ENCODE results near the gene ANGEL2.

The ANGEL2 gene

GRCh38 chr1:213015099-213016050 lies at the start of gene ANGEL2:
ANGEL2 (minus strand) TSS chr1:213015867; CDS start chr1:213015671, 196 bp downstream.
- no peak for TF ChIP-seq CTCF (conservative IDR thresholded peaks at IDR 0.05; ENCODE audit: low read length)
- no peak for TF ChIP-seq EZH2phosphoT487 (IDR thresholded peaks at IDR 0.05; ENCODE audit: borderline replicate concordance)
- H2AFZ ChIP-seq (ENCODE audit: low read length): peak within 1 kb of the TSS; percentile 90
- peak within 1 kb of the TSS; percentile 85 for H3K9ac ChIP-seq (ENCODE audit: low read depth, low read length, poor library complexity, severe bottlenecking)
- H3K4me1 ChIP-seq (ENCODE audit: insufficient read depth, low read length, poor library complexity, severe bottlenecking): peaks cover 42% of the 10 kb centered on the region
- H3K9me2 ChIP-seq (replicated peaks; ENCODE audit: low read depth, low read length): no peaks in the 10 kb centered on the region
- H3K79me2 ChIP-seq (ENCODE audit: insufficient read depth, low read length): peaks cover 34% of the 10 kb centered on the region
- peaks cover 13% of the 10 kb centered on the region for H3K27me3 ChIP-seq (ENCODE audit: insufficient read depth, low read length, poor library complexity, severe bottlenecking)
- no peaks in the 10 kb centered on the region for H3F3A ChIP-seq (ENCODE audit: low read depth)
- H3K36me3 ChIP-seq (ENCODE audit: insufficient read depth, low read length): no peaks in the 10 kb centered on the region
- H3K9me3 ChIP-seq (ENCODE audit: insufficient read depth, low read depth, low read length): no peaks in the 10 kb centered on the region
- H4K20me1 ChIP-seq (ENCODE audit: insufficient read depth, low read length, poor library complexity, severe bottlenecking): peaks cover 10% of the 10 kb centered on the region
- peak within 1 kb of the TSS; percentile 86 for H3K4me3 ChIP-seq (ENCODE audit: low read length, poor library complexity, severe bottlenecking)
- H3K4me2 ChIP-seq (ENCODE audit: low read depth, low read length, poor library complexity, severe bottlenecking): peak within 1 kb of the TSS; percentile 75

- no peaks in the 10 kb centered on the region for H4K20me1 ChIP-seq (ENCODE audit: insufficient read depth, low read length, poor library complexity, severe bottlenecking)
- no peaks in the 10 kb centered on the region for H3K9me2 ChIP-seq (replicated peaks; ENCODE audit: low read depth, low read length)
- TF ChIP-seq CTCF (conservative IDR thresholded peaks at IDR 0.05; ENCODE audit: low read length) (peak; percentile 41; the same call in 1 of the 2 replicates), EZH2phosphoT487 (IDR thresholded peaks at IDR 0.05; ENCODE audit: borderline replicate concordance) (no peak)
- H3K9ac ChIP-seq (ENCODE audit: low read depth, low read length, poor library complexity, severe bottlenecking): no peak overlapping the region
- no peaks in the 10 kb centered on the region for H3F3A ChIP-seq (ENCODE audit: low read depth)
- H3K27me3 ChIP-seq (ENCODE audit: insufficient read depth, low read length, poor library complexity, severe bottlenecking): no peaks in the 10 kb centered on the region
- H3K4me3 ChIP-seq (ENCODE audit: low read length, poor library complexity, severe bottlenecking): no peak overlapping the region
- no peaks in the 10 kb centered on the region for H3K9me3 ChIP-seq (ENCODE audit: insufficient read depth, low read depth, low read length)
- H3K79me2 ChIP-seq (ENCODE audit: insufficient read depth, low read length): peaks cover 9% of the 10 kb centered on the region; the same call in 1 of the 2 replicates
- H3K4me1 ChIP-seq (ENCODE audit: insufficient read depth, low read length, poor library complexity, severe bottlenecking): no peaks in the 10 kb centered on the region
- no peaks in the 10 kb centered on the region for H3K36me3 ChIP-seq (ENCODE audit: insufficient read depth, low read length)
- H3K4me2 ChIP-seq (ENCODE audit: low read depth, low read length, poor library complexity, severe bottlenecking): no peak overlapping the region
- H2AFZ ChIP-seq (ENCODE audit: low read length): no peak overlapping the region
Measured at GRCh38 chr1:213061263-213061662, 45.6 kb upstream of the ANGEL2 start.

- Histone ChIP-seq H3K4me2 (ENCODE audit: low read depth, low read length, poor library complexity, severe bottlenecking) (no peak overlapping the region), H2AFZ (ENCODE audit: low read length) (no peak overlapping the region), H3K9me2 (replicated peaks; ENCODE audit: low read depth, low read length) (no peaks in the 10 kb centered on the region), H3K4me1 (ENCODE audit: insufficient read depth, low read length, poor library complexity, severe bottlenecking) (no peaks in the 10 kb centered on the region), H3K9ac (ENCODE audit: low read depth, low read length, poor library complexity, severe bottlenecking) (no peak overlapping the region), H3F3A (ENCODE audit: low read depth) (no peaks in the 10 kb centered on the region), H3K27me3 (ENCODE audit: insufficient read depth, low read length, poor library complexity, severe bottlenecking) (no peaks in the 10 kb centered on the region), H4K20me1 (ENCODE audit: insufficient read depth, low read length, poor library complexity, severe bottlenecking) (no peaks in the 10 kb centered on the region), H3K36me3 (ENCODE audit: insufficient read depth, low read length) (no peaks in the 10 kb centered on the region), H3K79me2 (ENCODE audit: insufficient read depth, low read length) (peaks cover 9% of the 10 kb centered on the region; the same call in 1 of the 2 replicates), H3K4me3 (ENCODE audit: low read length, poor library complexity, severe bottlenecking) (no peak overlapping the region), H3K9me3 (ENCODE audit: insufficient read depth, low read depth, low read length) (no peaks in the 10 kb centered on the region)
- TF ChIP-seq CTCF (conservative IDR thresholded peaks at IDR 0.05; ENCODE audit: low read length) (no peak), EZH2phosphoT487 (IDR thresholded peaks at IDR 0.05; ENCODE audit: borderline replicate concordance) (no peak)
Measured at GRCh38 chr1:213060836-213061235, 45.2 kb upstream of the ANGEL2 start.
